Adipocyte (in vitro differentiated cells): ENCODE measurements around the gene ERGIC1.

Experiments used
- DNase-seq: peaks from one replicate; pipeline ENCODE4 v3.0.0-alpha.2; 2015; ENCODE audit warnings: low read depth
- H3K27me3 ChIP-seq: replicated peaks from 2 replicates; pipeline ENCODE4 v1.7.0; 2013; ENCODE audit warnings: mild to moderate bottlenecking, low read length, moderate library complexity; ENCODE audit not compliant: control insufficient read depth, insufficient read depth
- H3K36me3 ChIP-seq: 2 replicates; pipeline ENCODE4 v1.7.0; 2013; ENCODE audit warnings: low read length, mild to moderate bottlenecking, moderate library complexity; ENCODE audit not compliant: control insufficient read depth, insufficient read depth, severe bottlenecking
- H3K4me1 ChIP-seq: 2 replicates; pipeline ENCODE4 v1.7.0; 2013; ENCODE audit warnings: mild to moderate bottlenecking, low read length, moderate library complexity; ENCODE audit not compliant: control insufficient read depth, insufficient read depth
- H3K4me3 ChIP-seq: 2 replicates; pipeline ENCODE4 v1.7.0; 2013; ENCODE audit warnings: mild to moderate bottlenecking, low read length, moderate library complexity
- H3K9ac ChIP-seq: 2 replicates; pipeline ENCODE4 v1.7.0; 2013; ENCODE audit warnings: mild to moderate bottlenecking, low read length, moderate library complexity
- H3K9me3 ChIP-seq: 2 replicates; pipeline ENCODE4 v1.7.0; 2013; ENCODE audit warnings: mild to moderate bottlenecking, low read length, moderate library complexity; ENCODE audit not compliant: control insufficient read depth

Gene ERGIC1

DNA sequence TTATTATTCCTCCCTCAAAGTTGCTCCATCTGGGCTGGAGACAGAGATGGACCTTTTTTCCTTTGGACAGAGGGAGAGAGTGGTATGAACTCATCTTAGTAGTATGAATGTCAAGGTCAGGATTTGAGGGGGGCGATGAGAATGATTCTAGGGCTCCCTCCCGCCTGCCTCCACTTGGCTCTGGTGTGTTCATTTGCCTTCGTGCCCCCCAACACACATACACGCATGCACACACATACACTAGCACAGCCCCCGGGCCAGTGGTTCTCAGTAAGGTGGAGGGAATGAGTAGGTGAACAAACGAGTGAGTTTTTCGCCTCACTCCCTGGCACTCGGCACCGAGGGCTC lies 44.5 kb downstream of the ERGIC1 start:
- Histone ChIP-seq H3K9me3 (no peaks in the 10 kb centered on the region), H3K4me1 (peaks cover 39% of the 10 kb centered on the region), H3K36me3 (peaks cover 5% of the 10 kb centered on the region), H3K27me3 (no peaks in the 10 kb centered on the region), H3K4me3 (peak overlapping the region; percentile 52), H3K9ac (peak overlapping the region; percentile 69)
- no peak for DNase-seq

DNA sequence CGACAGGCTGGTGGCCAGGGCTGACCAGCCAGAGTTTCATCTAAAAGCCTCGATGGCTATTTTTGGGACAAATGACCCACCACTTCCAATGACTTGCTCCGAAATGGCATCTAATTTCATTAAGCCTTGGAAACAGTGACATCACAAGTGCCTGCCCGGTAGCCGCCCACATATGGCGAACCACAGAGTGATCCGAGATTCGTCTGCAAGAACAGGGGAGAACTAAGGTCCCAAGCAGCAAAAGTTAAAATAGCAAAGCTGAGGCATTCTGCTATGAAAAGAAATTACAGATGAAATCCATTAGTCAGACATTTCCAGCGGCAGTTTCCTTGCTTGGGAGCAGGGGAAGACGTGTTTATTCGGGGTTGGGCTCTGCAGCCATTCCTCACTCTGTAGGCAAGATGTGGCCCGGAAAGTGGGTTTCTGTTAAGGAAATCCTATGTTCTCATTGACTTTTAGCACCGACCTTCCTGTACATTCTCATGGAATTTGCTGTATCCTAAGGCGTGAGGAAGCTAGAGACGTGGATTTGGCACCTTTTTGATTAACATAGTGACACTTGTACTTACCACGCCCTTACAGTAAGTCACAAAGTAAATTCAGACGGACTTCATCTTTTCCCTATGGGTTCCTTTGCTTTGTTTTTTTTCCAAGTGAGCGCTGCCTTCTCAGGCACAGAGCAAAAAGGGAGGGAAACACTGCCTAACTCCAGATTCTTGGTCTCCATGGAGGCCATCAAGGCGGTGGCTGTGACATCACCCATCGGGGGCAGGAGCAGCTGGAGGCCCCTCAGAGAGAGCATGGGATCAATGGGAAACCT lies 45.1 kb downstream of the ERGIC1 start:
- DNase-seq, result peak; percentile 67
- peaks cover 37% of the 10 kb centered on the region for H3K4me1 ChIP-seq
- peaks cover 8% of the 10 kb centered on the region for H3K36me3 ChIP-seq
- H3K9ac ChIP-seq, result peak overlapping the region; percentile 69
- H3K27me3 ChIP-seq, result no peaks in the 10 kb centered on the region
- peak overlapping the region; percentile 52 for H3K4me3 ChIP-seq
- no peaks in the 10 kb centered on the region for H3K9me3 ChIP-seq

DNA sequence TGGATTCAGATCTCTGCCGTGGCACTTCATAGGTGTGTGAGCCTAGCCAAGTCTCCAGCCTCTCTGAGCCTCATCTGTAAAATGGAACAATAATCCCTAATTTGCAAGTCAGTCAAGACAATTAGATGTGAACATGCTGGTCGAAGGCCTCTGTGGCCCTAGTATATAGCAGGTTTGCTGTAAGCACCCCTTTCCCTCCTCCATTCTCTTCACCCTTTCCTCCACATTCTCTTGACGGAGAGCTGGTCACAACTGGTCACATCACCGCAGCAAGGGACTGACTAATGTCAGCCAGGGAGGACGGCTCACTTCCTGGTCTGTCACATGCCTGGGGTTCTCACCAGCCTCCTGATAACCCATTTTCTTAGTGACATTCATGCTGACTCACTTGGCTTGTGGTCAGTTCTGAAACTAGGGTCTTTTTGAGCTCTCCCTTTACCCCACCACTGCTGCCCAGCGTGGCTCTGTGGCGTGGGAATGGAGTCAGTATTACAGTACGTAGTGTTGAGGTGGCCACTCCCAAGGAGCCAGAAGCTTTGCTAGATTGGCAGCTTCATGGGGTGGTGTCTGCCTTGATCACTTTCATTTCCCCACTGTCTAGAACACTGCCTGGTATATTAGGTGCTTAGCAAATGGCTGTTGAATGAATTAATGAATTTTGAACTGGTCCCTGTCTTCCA lies 47.8 kb downstream of the ERGIC1 start:
- H3K9me3 ChIP-seq, result no peaks in the 10 kb centered on the region
- no peak for DNase-seq
- no peaks in the 10 kb centered on the region for H3K27me3 ChIP-seq
- H3K9ac ChIP-seq, result peak overlapping the region; percentile 35
- no peak overlapping the region for H3K4me3 ChIP-seq
- H3K4me1 ChIP-seq, result peaks cover 44% of the 10 kb centered on the region
- peaks cover 14% of the 10 kb centered on the region for H3K36me3 ChIP-seq

DNA sequence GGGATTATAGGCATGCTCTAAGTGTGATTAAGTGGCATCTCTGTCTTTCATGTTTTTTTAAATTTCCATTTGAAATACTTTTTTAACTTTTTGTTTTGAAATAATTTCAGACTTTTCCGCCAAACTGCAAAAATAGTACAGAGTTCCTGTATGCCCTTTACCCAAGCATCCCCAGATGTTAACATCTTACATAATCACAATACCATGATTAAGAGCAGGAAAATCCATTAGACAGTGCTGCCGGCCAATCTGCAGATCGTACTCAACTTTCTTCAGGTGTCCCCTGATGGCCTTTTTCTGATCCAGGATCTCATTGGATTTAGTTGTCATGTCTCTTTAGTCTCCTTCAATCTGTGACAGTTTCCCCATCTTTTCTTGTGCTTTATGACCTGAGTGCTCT lies 49.0 kb downstream of the ERGIC1 start:
- no peak overlapping the region for H3K4me3 ChIP-seq
- H3K4me1 ChIP-seq, result peaks cover 51% of the 10 kb centered on the region
- peaks cover 14% of the 10 kb centered on the region for H3K36me3 ChIP-seq
- no peak overlapping the region for H3K9ac ChIP-seq
- no peaks in the 10 kb centered on the region for H3K27me3 ChIP-seq
- DNase-seq, result no peak
- H3K9me3 ChIP-seq, result no peaks in the 10 kb centered on the region

DNA sequence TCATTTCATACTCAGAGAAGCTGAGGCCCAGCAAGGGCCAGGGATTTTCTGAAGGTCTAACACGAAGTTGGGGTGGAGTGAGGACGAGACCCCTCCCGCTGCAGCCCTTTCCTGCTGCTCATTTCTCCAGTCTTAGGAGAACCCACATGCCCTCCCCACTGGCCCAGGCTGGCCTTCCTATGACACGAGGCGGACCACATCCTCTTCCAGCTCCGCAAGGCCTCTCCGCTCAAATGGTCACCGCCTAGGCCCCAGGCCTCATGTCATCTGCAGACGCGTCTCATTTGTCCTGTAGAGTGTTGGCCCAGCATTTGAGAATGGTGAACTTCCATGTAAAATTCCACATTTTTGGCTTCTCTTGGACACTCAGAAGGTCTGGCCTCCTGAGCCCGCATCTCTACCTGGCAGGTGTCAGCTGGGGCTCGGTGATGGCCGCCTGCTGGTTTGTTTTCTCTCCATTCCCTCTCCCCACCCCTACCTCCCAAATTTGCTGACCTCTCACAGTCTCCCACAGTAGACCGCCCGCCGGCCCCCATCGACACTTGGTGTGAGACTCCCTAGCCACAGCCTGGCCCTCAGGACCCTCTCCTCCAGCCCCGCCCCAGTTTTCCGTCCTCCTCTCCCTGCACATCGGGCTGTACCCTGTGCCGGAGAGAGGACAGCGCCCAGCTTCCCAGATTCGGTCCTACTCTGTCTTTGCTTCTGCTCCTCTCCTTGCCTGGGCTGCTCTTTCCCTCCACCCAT lies 51.7 kb downstream of the ERGIC1 start:
- Histone ChIP-seq H3K36me3 (peaks cover 36% of the 10 kb centered on the region), H3K4me1 (peaks cover 39% of the 10 kb centered on the region), H3K9me3 (no peaks in the 10 kb centered on the region), H3K4me3 (no peak overlapping the region), H3K9ac (no peak overlapping the region), H3K27me3 (no peaks in the 10 kb centered on the region)
- DNase-seq, result no peak

DNA sequence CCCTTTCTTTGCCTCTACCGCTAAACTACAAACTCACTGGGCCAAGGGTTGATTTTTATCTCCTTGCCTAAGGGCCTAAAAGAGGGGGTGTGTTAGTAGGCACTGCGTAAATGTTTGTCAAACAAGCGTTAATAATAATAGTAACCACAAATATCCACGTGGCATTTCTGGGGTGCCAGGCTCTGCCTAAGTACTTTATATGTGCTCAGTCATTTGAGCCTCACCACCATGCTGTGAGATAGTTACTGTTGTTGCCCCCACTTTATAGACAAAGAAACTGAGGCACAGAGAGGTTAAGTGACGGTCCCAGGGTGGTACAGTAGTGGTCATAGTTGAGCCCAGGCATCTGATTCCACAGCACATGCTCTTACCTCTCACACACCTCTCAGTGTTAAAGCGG lies 52.4 kb downstream of the ERGIC1 start:
- no peaks in the 10 kb centered on the region for H3K9me3 ChIP-seq
- H3K4me1 ChIP-seq, result peaks cover 38% of the 10 kb centered on the region
- H3K9ac ChIP-seq, result peak overlapping the region; percentile 30
- H3K4me3 ChIP-seq, result no peak overlapping the region
- H3K27me3 ChIP-seq, result no peaks in the 10 kb centered on the region
- DNase-seq, result no peak
- H3K36me3 ChIP-seq, result peaks cover 41% of the 10 kb centered on the region

DNA sequence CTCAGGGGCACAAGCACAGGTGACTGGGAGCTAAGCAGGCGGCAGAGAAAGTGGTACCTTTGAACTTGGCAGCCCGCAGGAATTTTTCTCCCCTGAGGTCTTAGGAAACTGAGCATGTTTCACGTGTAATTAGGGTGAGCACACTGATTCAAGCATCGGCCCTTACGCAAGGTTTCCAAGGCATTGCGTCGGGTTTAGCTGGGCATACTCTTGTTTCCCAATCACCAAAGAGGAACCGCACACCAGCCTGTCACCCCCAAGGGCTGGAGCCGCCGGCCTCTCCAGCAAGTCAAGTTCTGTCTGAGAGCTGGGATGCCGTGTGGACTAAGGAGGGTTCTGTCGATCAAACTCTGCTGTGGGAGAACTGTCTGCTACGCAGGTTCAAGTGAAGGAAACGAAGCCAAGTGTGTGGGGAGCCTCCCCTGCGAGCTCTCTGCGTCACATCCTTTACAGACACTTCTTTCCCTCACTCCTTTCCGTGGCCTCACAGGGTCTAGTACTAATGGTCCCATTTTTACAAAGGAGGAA lies 53.0 kb downstream of the ERGIC1 start:
- no peaks in the 10 kb centered on the region for H3K9me3 ChIP-seq
- peaks cover 41% of the 10 kb centered on the region for H3K36me3 ChIP-seq
- H3K4me1 ChIP-seq, result peaks cover 38% of the 10 kb centered on the region
- peak; percentile 85 for DNase-seq
- H3K4me3 ChIP-seq, result no peak overlapping the region
- no peaks in the 10 kb centered on the region for H3K27me3 ChIP-seq
- H3K9ac ChIP-seq, result peak overlapping the region; percentile 56

DNA sequence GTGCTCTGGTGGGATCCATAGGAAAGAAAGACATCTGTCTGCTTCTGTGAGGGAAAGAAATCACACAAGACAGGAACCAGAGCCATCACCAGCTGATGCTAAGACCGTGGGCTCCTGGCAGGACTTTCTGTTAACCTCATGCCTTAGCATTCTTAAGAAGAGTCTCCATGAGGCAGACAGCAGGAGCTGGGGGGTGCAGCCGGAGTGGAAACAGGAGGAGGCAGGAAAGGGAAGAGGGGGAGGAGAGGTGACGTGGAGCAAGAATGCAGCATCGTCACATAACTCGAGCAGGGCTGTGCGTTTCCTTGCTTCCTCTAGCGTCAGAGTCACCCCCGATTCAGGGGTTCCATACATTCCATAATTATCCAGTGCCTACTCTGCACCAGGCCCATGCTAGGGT lies 53.6 kb downstream of the ERGIC1 start:
- Histone ChIP-seq H3K9ac (peak overlapping the region; percentile 56), H3K4me1 (peaks cover 38% of the 10 kb centered on the region), H3K9me3 (no peaks in the 10 kb centered on the region), H3K4me3 (no peak overlapping the region), H3K36me3 (peaks cover 41% of the 10 kb centered on the region), H3K27me3 (no peaks in the 10 kb centered on the region)
- DNase-seq, result peak; percentile 56

DNA sequence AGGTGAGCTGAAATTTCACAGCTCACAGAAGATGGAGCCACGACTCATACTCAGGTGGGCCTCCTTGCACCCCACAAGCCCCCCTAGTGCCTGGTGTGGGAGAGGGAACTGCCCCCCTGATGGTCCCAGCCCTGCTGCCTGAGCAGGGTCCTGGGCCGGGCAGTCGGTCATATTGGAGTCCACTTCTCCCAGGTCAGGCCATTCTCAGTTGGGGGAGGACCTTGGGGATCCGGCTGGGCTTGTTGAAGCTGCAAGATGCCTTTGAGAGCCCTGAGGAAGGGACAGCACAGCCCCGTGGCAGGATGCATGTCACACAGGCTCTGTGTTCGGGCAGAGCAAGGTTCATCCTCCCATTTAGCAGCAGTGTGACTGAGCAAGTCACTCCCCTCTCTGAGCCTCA lies 56.6 kb downstream of the ERGIC1 start:
- Histone ChIP-seq H3K27me3 (no peaks in the 10 kb centered on the region), H3K9ac (no peak overlapping the region), H3K9me3 (no peaks in the 10 kb centered on the region), H3K36me3 (peaks cover 36% of the 10 kb centered on the region), H3K4me3 (no peak overlapping the region), H3K4me1 (peaks cover 41% of the 10 kb centered on the region)
- DNase-seq, result no peak

DNA sequence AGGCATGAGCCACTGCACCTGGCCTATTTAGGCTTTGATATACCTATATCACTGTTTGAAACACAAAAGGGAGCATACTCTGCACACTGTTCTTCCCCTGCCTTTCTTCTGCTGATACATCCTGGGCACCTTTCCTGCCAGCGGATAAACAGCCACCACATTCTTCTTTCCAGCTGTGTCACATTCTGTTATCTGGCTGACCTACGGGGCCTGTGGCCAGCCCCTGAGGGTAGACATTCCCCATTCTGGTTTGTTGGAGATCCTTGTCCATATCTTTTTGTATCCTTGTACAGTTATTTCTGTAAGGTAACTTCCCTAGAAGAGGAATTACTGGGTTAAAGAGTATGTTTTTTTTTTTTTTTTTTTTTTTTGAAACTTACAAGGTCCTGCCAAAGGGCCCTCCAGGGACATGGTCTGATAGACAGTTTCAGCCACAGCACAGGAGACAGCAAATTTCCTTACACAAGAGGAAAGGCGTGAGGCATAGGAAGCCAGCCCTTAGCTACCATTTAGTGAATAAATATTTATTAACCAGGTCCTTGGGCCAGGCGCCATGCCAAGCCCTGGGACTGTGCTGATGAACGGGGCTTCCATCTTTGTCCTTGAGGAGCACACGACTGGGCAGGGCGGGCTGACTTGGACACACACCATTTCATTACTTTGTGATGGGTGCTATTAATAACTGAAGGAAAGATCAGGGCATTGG lies 57.8 kb downstream of the ERGIC1 start:
- Histone ChIP-seq H3K9me3 (no peaks in the 10 kb centered on the region), H3K27me3 (no peaks in the 10 kb centered on the region), H3K4me3 (no peak overlapping the region), H3K36me3 (peaks cover 33% of the 10 kb centered on the region), H3K4me1 (peaks cover 41% of the 10 kb centered on the region), H3K9ac (peak overlapping the region; percentile 60)
- DNase-seq, result no peak
